Measurements from ENCODE around the gene NFYC.

DNA sequence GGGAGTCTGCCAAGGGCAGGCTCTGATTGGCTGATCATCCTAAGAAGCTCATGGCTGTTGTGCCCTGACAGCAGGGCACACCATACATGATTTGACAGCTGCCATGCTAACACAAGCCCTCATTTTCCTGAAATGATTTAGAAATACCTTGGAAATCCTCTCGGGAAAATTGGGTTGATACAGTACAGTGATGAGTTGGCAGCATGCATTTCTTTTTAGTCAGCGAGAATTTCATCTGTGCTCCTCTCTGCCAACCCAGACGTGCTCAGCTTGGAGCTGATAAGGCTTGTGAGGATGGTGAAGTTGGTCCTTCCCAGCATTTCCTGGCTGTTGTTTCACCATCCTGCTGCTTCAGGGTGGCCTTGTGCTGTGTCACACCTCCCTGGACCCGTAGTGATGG lies 69.5 kb downstream of the NFYC start:
- TF ChIP-seq, protein P1, sequence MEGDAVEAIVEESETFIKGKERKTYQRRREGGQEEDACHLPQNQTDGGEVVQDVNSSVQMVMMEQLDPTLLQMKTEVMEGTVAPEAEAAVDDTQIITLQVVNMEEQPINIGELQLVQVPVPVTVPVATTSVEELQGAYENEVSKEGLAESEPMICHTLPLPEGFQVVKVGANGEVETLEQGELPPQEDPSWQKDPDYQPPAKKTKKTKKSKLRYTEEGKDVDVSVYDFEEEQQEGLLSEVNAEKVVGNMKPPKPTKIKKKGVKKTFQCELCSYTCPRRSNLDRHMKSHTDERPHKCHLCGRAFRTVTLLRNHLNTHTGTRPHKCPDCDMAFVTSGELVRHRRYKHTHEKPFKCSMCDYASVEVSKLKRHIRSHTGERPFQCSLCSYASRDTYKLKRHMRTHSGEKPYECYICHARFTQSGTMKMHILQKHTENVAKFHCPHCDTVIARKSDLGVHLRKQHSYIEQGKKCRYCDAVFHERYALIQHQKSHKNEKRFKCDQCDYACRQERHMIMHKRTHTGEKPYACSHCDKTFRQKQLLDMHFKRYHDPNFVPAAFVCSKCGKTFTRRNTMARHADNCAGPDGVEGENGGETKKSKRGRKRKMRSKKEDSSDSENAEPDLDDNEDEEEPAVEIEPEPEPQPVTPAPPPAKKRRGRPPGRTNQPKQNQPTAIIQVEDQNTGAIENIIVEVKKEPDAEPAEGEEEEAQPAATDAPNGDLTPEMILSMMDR (conservative IDR thresholded peaks at IDR 0.05; ENCODE audit: low read depth in 2 of 2) = no peak
- no peak for TF ChIP-seq POLR2AphosphoS5 (IDR thresholded peaks at IDR 0.05; ENCODE audit: low read depth)
- no peak for TF ChIP-seq JUNB (IDR thresholded peaks at IDR 0.05; ENCODE audit: unreplicated experiment)
- no peak for TF ChIP-seq CREB1 (CRISPR knock-in tag; IDR thresholded peaks at IDR 0.05; ENCODE audit: low read depth)
- TF ChIP-seq EZH2 (IDR thresholded peaks at IDR 0.05; ENCODE audit: low read depth, unreplicated experiment) = no peak
- TF ChIP-seq, protein P2, sequence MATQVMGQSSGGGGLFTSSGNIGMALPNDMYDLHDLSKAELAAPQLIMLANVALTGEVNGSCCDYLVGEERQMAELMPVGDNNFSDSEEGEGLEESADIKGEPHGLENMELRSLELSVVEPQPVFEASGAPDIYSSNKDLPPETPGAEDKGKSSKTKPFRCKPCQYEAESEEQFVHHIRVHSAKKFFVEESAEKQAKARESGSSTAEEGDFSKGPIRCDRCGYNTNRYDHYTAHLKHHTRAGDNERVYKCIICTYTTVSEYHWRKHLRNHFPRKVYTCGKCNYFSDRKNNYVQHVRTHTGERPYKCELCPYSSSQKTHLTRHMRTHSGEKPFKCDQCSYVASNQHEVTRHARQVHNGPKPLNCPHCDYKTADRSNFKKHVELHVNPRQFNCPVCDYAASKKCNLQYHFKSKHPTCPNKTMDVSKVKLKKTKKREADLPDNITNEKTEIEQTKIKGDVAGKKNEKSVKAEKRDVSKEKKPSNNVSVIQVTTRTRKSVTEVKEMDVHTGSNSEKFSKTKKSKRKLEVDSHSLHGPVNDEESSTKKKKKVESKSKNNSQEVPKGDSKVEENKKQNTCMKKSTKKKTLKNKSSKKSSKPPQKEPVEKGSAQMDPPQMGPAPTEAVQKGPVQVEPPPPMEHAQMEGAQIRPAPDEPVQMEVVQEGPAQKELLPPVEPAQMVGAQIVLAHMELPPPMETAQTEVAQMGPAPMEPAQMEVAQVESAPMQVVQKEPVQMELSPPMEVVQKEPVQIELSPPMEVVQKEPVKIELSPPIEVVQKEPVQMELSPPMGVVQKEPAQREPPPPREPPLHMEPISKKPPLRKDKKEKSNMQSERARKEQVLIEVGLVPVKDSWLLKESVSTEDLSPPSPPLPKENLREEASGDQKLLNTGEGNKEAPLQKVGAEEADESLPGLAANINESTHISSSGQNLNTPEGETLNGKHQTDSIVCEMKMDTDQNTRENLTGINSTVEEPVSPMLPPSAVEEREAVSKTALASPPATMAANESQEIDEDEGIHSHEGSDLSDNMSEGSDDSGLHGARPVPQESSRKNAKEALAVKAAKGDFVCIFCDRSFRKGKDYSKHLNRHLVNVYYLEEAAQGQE (IDR thresholded peaks at IDR 0.05; ENCODE audit: unreplicated experiment) = no peak
- no peak for TF ChIP-seq EZH2phosphoT487 (IDR thresholded peaks at IDR 0.05; ENCODE audit: unreplicated experiment)
- TF ChIP-seq NANOG (IDR thresholded peaks at IDR 0.05; ENCODE audit: borderline replicate concordance) = no peak
- no peak for TF ChIP-seq STAT1 (IDR thresholded peaks at IDR 0.05; ENCODE audit: unreplicated experiment)
- TF ChIP-seq, protein P3, sequence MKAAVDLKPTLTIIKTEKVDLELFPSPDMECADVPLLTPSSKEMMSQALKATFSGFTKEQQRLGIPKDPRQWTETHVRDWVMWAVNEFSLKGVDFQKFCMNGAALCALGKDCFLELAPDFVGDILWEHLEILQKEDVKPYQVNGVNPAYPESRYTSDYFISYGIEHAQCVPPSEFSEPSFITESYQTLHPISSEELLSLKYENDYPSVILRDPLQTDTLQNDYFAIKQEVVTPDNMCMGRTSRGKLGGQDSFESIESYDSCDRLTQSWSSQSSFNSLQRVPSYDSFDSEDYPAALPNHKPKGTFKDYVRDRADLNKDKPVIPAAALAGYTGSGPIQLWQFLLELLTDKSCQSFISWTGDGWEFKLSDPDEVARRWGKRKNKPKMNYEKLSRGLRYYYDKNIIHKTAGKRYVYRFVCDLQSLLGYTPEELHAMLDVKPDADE (IDR thresholded peaks at IDR 0.05) = no peak
- TF ChIP-seq, protein P4, sequence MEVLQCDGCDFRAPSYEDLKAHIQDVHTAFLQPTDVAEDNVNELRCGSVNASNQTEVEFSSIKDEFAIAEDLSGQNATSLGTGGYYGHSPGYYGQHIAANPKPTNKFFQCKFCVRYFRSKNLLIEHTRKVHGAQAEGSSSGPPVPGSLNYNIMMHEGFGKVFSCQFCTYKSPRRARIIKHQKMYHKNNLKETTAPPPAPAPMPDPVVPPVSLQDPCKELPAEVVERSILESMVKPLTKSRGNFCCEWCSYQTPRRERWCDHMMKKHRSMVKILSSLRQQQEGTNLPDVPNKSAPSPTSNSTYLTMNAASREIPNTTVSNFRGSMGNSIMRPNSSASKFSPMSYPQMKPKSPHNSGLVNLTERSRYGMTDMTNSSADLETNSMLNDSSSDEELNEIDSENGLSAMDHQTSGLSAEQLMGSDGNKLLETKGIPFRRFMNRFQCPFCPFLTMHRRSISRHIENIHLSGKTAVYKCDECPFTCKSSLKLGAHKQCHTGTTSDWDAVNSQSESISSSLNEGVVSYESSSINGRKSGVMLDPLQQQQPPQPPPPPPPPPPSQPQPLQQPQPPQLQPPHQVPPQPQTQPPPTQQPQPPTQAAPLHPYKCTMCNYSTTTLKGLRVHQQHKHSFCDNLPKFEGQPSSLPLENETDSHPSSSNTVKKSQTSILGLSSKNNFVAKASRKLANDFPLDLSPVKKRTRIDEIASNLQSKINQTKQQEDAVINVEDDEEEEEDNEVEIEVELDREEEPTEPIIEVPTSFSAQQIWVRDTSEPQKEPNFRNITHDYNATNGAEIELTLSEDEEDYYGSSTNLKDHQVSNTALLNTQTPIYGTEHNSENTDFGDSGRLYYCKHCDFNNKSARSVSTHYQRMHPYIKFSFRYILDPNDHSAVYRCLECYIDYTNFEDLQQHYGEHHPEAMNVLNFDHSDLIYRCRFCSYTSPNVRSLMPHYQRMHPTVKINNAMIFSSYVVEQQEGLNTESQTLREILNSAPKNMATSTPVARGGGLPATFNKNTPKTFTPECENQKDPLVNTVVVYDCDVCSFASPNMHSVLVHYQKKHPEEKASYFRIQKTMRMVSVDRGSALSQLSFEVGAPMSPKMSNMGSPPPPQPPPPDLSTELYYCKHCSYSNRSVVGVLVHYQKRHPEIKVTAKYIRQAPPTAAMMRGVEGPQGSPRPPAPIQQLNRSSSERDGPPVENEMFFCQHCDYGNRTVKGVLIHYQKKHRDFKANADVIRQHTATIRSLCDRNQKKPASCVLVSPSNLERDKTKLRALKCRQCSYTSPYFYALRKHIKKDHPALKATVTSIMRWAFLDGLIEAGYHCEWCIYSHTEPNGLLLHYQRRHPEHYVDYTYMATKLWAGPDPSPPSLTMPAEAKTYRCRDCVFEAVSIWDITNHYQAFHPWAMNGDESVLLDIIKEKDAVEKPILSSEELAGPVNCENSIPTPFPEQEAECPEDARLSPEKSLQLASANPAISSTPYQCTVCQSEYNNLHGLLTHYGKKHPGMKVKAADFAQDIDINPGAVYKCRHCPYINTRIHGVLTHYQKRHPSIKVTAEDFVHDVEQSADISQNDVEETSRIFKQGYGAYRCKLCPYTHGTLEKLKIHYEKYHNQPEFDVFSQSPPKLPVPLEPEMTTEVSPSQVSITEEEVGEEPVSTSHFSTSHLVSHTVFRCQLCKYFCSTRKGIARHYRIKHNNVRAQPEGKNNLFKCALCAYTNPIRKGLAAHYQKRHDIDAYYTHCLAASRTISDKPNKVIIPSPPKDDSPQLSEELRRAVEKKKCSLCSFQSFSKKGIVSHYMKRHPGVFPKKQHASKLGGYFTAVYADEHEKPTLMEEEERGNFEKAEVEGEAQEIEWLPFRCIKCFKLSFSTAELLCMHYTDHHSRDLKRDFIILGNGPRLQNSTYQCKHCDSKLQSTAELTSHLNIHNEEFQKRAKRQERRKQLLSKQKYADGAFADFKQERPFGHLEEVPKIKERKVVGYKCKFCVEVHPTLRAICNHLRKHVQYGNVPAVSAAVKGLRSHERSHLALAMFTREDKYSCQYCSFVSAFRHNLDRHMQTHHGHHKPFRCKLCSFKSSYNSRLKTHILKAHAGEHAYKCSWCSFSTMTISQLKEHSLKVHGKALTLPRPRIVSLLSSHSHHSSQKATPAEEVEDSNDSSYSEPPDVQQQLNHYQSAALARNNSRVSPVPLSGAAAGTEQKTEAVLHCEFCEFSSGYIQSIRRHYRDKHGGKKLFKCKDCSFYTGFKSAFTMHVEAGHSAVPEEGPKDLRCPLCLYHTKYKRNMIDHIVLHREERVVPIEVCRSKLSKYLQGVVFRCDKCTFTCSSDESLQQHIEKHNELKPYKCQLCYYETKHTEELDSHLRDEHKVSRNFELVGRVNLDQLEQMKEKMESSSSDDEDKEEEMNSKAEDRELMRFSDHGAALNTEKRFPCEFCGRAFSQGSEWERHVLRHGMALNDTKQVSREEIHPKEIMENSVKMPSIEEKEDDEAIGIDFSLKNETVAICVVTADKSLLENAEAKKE (CRISPR knock-in tag; IDR thresholded peaks at IDR 0.05) = no peak

Measured in GM23338 (cell line).